Stimulated activated CD8-positive, alpha-beta memory T cell treated with anti-CD3 and anti-CD28 coated beads, Interleukin-15, amount 100 ng/mL, for 4 hours (primary cell): Measurements from ENCODE around the gene DDAH1.

Source experiments
- DNase-seq, 2 donors: peaks; one replicate each; pipeline ENCODE4 v3.0.0-alpha.2; 2020; ENCODE audit warnings: low read depth in 2 of 2

The DDAH1 gene

DNA sequence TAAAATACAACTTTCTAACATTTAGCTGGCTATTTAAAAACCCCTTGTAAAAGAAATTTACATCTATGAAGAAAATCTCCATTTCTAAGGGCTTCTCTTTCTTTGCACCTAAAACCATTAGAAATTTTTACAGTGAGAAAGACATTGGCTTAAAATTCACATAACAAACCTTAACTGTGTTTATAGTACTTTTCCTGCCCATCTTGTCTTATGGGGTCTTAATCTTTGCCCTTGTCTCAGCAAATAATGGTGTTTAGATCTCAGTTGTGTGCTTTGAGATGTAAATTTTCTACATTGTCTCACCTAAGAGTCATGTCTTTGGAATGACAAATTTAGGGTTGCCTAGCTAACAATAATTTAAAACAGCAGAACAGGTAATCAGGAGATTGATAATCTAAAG is 71.5 kb downstream of the DDAH1 start:
- no peak for DNase-seq

DNA sequence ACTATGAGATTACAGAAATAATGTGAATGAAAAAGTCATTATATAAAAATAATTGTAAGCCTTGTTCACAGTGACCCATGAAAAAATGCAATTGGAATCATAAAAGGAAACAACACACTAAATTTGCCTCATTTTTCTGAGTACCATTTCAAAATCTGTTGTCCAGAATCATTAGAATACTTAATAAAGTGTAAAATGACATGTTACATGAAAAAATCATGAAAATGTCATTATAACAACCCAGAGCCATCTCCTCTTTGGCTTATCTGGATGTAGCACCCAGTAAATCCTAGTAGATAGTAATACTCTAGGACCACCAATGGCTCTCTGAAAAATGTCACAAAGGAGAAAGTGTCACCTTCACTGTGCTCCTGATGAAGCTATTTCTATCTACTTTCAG is 76.5 kb downstream of the DDAH1 start:
- no peak for DNase-seq

DNA sequence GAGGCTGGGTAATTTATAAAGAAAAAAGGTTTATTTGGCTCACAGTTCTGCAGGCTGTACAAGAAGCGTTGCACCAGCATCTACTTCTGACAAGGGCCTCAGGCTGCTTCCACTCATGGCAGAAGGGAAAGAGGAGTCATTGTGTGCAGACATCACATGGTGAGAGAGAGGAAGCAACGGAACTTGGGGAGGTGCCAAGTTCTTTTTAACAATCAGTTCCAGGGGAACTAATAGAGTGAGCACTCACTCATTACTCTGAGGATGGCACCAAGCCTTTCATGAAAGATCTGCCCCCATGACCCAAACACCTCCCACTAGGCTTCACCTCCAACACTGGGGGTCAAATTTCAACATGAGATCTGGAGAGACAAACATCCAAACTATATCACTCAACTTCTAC is 77.2 kb downstream of the DDAH1 start:
- DNase-seq = no peak

DNA sequence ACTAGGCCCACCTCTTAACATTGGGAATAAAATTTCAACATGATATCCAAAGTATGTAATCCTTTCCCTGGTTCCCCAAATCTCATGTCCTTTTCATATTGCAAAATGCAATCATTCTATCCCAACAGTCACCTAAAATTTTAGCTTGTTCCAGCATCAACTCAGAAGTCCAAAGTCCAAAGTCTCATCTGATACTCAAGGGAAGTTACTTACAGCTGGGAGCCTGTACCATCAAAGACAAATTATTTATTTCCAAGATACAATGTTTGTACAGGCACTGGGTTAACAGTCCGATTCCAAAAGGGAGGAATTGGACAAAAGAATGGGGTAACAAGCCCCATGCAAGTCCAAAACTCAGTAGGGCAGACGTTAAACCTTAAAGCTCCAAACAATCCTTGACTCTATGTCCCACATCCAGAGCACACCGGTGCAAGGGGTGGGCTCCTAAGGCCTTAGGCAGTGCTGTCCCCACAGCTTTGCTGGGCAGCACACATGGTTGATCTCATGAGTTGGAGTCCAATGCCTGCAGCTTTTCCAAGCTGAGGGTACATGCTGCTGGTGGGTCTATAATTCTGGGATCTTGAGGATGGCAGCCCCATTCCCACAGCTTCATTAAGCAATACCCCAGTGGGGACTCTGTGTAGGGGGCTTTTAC is 78.8 kb downstream of the DDAH1 start:
- DNase-seq = no peak

DNA sequence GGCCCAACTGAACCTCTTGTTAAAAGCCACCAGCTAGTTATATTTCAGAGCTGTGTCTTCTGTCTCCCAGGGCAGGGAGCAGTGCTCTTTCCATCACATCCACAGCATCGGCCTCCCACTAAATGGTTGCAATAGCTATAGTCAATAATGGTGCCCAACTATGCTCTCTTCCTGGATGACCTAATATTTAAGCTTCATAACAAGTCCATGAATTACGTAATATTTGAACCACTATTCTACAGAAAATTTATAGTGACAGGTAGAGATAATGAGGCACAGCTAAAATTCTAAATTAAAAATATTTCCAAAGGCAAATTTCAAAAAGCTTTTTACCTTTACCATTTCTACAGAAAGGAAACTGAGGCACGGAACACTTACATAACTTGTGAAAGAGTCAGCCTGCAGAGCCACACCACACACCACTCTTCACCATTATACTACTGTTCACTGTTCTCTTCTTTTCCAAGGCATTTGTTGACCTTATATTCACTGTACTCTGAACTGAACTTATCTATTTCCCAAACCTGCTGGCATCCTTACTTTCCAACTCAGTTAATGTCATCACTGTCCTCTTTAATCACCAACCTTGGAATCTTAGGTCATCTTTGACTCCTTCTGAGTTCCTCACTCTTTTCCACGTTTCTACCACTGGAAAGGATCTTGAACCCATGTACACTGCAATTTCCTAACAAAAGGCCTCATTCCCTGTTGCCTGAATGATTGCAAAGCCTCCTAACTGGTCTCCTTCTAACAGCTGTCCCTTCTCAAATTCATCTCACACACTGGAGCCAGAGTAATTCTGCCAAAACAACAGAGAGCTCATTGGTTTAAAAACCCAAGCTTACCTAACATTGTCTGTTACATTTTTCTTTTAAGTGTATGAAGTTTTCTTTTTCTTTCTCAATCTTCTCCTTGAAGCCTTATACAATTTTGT is 85.5 kb downstream of the DDAH1 start:
- DNase-seq = no peak

DNA sequence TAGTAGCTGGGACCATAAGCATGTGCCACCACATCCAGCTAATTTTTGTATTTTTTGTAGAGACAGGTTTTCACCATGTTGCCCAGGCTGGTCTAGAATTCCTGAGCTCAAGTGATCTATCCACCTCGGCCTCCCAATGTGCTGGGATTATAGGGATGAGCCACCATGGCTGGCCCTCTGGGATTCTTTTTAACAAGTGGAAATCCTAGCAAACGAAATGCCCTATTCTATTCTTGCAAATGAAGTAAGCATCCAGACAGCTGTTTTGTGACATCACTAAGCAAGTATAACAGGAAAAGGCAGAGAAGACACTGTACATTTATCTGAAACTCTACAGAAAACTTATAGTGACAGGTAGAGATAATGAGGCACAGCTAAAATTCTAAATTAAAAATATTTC is 86.4 kb downstream of the DDAH1 start:
- DNase-seq = no peak

DNA sequence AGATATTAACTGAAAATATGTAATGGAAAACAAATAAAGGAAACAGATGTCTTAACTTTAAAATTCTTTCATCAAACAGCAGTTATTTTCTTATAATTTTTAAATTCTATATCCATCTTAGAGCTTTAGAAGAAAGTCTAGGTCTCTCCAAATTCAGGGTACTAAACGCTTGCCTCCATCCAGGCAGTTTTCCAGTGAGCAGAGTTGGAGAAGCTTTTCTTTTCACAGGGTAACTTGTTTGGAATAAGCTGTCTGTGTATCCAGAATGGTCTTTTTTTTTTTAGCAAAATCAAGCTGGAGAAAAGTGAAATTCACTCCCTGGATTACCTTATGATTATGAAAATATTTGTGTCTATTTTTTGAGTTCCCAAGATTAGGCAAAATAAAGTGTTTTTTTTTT is 88.6 kb downstream of the DDAH1 start:
- no peak for DNase-seq

DNA sequence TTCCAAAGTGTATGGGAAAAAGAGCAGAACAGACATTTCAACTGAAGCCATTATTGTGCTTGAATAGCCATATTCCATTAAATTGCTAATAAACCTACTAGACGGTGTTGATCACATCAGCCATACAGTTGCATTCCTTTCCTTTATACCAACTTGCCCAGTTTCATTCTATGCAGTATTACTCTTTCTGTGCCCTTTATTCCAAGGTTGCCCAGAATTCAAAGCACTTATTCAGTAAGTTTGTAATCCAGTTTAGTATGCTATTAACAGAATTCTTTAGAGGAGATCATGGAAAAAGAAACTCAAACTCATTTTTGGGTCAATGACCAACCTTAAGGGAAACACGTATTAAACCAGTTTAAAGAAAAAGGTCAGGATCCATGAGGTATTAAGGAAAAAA is 89.5 kb downstream of the DDAH1 start:
- DNase-seq = no peak

DNA sequence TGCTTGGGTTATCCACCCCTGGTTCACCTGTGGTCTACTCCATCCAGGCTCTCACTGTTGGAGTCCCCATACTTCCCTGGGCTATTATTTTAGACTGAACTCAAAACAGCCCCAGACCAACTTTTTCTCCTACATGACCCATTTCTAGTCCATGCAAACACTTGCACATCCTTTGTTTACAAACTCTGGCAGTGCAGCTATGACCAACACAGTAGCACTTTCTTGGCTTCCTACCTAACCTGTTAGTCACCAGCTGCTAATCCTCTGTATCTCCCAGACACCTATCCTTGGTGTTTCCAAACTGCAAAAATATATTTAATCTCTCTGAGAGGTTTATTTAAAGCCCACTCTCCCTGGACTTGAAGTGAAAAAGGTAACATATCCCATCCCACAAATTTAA is 90.8 kb downstream of the DDAH1 start:
- DNase-seq = no peak

DNA sequence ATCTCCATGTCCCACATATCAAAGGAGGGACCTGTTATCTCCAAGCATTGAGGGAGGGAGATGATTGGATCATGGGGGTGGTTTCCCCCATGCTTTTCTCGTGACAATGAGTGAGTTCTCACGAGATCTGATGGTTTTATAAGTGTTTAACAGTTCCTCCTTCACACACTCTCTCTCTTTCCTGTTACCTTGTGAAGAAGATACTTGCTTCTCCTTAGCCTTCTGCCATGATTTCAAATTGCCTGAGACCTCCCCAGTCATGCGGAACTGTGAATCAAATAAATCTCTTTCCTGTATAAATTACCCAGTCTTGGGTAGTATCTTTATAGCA is 91.6 kb downstream of the DDAH1 start:
- no peak for DNase-seq

DNA sequence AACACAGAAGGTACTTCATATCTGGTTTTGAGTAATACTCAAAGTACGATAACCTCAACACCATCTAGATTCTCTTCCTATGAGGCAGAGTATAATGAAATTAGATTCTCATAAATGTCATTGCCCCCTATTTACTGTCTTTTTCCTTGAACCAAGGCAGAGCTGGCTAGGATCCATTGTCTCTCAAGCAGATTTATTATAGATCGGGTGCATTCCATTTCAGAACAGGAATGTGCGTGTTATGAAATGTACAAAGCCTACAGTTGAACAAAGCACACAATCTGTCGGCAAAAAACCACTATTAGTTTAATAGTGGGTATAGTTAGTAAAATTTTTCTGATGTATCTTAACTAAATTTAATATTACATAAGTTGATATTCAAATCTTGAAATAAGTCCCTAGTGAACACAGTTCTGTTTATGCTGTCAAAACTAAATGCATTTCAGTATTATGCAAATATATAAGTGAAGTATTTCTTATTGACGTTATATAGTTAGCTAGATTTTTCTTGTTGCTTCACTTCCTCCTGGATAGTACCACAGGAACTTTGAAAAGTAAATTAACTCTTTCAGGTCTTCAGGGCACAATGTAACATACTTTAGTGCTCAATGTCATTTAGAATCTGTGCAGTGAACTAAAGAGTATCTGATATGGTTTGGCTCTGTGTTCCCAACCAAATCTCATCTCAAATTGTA is 92.1 kb downstream of the DDAH1 start:
- no peak for DNase-seq

DNA sequence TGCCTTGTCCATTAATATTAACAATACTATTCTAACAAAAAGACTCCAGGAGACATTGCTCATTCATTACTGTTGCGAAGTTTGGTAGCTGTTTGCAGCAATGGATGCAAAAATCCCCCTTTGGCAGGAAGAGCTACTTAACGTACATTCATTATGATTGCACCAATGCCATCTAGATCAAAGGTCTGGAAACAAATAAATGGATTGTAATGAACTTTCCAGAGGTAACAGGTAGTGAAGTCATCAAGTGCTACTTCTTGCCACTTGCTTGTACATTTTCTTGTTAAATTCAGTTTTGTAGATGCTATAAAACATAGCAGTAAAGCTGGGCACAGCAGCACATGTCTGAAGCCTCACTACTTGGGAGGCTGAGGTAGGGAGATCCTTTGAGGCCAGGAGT is 93.9 kb downstream of the DDAH1 start:
- DNase-seq = no peak

DNA sequence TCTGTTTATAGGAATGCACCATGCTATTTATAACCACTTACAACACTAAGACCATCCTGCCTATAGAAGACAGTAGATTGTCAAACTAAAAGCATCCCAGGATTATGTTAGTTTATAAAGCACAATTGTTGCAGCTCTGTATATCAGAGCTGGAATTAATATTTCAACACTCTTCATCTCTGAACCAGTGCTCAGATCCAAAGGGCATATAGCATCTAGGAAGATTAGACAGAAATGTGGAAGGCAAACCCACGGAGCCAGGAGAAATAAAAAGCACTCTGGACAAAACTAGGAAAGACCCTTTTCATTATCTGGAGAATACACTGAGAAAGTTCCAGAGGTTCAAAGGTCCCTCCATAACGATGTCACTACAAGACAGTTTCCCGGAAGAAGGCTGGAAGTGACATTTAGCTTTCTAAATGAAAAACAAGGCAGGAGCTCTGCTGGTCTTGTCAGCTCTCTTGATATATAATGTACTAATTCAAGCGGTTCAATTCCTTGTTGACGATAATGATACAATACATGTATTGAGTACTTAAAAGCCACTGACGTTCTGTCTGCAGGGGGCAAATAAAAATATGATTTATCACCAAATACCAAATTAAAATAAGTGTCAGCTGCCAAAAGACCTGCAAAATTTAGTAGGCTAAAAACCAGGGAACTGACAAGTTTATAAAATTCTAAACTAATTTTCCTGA is 96.7 kb downstream of the DDAH1 start:
- DNase-seq = no peak

DNA sequence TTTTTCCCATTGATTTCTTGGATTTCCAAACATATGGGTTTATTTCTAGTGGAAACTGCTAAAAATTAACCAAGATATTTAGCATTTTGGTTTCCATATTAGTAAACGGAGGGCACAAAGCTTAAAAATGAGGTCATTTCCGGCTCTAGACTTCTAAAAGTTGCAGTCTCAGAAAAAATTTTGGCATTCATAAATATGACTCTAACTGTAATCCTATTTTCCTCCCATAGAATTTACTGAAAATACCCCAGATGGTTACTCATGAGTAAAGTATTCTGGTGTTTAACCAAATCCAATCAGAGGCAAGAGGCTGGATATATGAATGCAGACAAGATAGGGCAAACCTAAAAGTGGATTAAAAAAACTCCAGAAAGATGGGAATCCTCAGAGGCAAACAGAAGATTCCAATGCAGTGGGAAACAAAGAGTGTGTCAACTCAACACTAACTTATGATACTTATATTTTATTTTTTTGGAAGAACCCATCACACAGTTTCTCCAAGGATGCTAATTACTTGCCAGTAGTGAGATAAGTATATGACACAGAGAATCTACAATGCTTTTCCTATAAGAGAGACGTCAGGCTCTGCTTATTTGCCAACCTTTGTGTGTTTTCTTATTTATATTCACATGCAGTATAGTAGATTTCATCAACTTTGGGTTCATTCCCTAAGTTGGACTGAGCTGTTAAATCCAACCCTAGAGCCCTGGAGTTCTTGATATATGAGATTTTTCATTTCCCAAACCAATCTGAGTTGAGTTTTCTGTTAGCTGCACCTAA is 98.4 kb downstream of the DDAH1 start:
- DNase-seq = no peak

DNA sequence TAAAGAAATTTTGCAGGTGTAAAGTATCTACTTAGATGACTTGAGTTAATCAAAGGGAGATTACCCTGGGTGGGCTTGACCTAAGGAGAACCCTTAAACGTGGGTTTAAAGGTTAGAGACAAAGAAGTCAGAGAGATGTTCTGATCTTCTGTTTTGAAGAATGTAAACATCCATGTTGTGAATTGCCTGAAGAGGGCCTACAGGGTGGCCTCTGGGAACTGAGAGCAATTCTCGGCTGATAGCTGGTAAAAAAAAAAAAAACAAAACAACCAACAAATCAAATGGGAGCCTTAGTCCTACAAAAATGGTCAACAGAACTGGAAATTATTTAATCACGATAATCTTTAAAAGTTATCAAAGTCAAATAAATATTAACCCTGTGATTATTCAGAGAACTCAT is 99.1 kb downstream of the DDAH1 start:
- no peak for DNase-seq

DNA sequence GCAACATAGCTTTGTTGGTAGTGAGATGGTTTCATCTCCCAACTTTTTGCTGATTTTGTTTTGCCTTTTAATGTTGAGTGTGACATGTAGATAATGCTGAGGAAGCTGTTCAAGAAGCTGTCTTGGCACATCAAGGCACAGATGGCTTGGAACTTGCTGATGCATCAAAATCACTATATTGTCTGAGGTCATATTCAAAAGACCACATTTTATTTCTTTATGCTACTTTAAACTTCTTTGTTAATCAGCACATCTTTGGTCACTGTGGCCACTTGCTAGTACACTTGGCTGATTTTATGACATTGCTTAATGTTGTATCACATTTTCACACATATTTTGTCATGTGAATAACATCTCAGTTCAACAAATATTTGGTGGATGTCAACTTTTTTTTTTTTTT is 101.4 kb downstream of the DDAH1 start:
- DNase-seq = no peak

DNA sequence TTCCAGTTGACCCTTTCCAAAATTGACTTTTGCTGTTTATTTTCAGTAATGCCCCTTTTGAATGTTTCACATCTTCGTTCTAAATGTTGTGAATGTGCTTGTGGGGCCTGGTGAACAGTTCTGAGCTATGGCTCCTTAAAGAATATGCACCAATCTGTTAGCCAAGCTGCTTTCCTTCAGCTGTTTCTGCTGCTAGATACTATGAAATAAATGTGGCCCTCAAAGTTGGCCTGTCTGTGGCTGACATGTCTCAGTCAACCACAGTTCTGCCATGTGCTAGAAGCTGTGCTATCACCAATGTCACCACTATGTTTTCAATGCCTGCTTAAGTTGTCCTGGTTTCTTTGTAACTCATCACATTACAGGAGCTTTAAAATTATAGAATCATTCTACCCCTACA is 101.9 kb downstream of the DDAH1 start:
- DNase-seq = no peak

DNA sequence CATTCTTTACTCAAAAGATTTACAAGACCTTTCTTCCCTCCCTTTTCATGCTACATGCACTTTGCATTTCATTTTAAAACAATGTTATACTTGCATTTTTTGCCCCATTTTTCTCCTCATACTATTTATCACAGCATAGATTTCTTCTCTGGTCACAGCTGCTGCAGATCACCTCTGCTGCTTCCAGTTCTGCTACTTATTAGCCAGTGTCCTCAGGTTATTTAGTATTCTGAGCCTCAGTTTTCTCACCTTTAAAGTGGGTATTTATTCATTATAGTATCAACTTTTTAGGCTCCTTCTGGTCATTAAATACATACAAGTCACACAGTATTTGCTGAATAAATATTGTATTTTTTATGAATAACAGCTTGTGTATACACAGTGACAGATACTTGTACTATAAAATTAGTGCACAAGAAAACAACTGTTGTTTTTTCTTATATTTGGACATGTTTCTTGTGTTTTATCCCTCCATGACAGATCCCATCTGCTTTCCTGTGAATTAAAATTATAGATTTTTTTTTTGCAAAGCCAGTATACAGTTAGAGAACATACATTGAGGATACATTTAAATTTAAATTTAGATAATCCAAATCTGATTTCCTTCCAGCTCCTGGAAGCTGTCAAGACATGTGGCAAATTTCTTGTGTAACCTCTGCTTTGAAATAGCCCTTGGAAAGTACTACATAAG is 103.2 kb downstream of the DDAH1 start:
- DNase-seq = no peak

DNA sequence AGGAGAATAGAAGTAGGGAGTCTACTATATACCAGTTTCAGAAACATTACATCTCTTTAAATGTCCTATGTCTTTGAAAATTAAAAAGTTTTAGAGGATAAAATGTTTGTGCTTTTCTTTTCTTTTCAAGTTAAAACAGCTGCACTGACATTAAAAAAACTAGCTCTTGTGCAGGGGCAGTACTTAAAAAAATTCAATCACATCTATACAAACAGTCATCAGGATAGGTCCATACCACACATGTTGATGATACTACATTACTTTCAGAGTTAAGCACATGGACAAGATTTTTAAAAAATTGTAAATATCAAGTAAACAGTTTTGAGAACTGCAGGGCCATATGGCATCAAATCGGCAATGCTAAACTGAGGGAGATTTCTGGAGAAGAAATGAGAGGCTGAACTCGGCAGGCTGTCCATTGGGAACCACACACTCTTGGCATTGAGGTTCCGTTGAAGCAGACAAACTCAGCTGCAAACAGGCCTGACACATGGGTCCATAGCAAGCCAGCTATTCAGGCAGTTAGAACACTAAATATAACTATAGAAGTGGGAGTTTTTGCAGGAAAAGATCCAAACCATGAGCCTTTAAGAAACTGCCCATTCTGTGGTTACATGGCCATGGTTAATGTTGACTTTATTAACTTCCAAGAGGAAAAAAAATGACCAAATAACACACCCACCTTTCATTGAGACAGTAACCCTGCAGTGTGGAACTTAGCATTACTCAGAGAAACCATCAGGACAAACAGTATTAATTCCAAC is 104.0 kb downstream of the DDAH1 start:
- no peak for DNase-seq
